Measurements from ENCODE around the gene OR2J1.

Gene OR2J1

DNA sequence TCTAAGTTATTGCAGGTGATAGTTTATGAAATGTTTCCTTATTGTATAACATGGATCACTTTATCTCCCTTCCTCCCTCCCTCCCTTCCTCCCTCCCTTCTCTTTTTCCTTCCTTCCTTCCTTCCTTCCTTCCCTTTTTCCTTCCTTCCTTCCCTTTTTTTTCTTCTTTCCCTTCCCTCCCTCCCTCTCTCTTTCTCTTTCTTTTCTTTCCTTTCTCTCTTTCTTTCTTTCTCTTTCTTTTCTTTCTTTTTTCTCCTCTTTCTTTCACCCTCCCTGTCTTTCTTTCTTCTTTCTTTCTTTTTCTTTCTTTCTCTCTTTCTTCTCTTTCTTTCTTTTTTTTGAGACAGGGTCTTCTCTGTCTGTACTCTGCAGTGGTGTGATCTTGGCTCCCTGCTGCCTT, 18.0 kb upstream of the OR2J1 start:
- Histone ChIP-seq H3K4ac (ENCODE audit: low read length) (no peak overlapping the region), H3K79me1 (ENCODE audit: low read depth, low read length) (no peaks in the 10 kb centered on the region), H2AK5ac (ENCODE audit: low read depth, low read length) (no peak overlapping the region), H4K8ac (ENCODE audit: low read depth, low read length) (no peak overlapping the region), H2BK12ac (ENCODE audit: low read length) (no peak overlapping the region), H2AFZ (ENCODE audit: low read length) (no peak overlapping the region), H3K4me1 (ENCODE audit: control insufficient read depth in 2 of 2, insufficient read depth in 1 of 2, low read depth in 1 of 2, low read length in 2 of 2) (no peaks in the 10 kb centered on the region), H3K18ac (ENCODE audit: low read length) (no peak overlapping the region), H3K4me3 (ENCODE audit: low read length in 2 of 2) (no peak overlapping the region), H3K9ac (ENCODE audit: low read depth, low read length, poor library complexity) (no peak overlapping the region), H3K27ac (replicated peaks; ENCODE audit: low read length) (no peak overlapping the region), H3K36me3 (replicated peaks in 1 of 2; ENCODE audit: control insufficient read depth in 2 of 2, insufficient read depth in 2 of 2, low read length in 2 of 2) (no peaks in the 10 kb centered on the region), H3K14ac (ENCODE audit: low read length) (no peak overlapping the region), H3K27me3 (ENCODE audit: control insufficient read depth in 3 of 3, insufficient read depth in 3 of 3, low read depth in 1 of 3, low read length in 3 of 3) (no peaks in the 10 kb centered on the region), H2BK120ac (ENCODE audit: low read depth, low read length) (no peak overlapping the region), H4K91ac (ENCODE audit: low read depth, low read length, poor library complexity) (no peak overlapping the region), H3K9me3 (replicated peaks in 1 of 2; ENCODE audit: control insufficient read depth in 2 of 2, insufficient read depth in 1 of 2, low read depth in 1 of 2, low read length in 2 of 2) (no peaks in the 10 kb centered on the region), H3K23ac (ENCODE audit: low read depth, low read length, poor library complexity) (no peak overlapping the region), H2BK15ac (ENCODE audit: low read length) (no peak overlapping the region), H2BK5ac (ENCODE audit: low read length) (no peak overlapping the region), H3K4me2 (ENCODE audit: insufficient read depth, low read length, poor library complexity, severe bottlenecking) (no peak overlapping the region)
- no peak for DNase-seq (ENCODE audit: low spot score)

DNA sequence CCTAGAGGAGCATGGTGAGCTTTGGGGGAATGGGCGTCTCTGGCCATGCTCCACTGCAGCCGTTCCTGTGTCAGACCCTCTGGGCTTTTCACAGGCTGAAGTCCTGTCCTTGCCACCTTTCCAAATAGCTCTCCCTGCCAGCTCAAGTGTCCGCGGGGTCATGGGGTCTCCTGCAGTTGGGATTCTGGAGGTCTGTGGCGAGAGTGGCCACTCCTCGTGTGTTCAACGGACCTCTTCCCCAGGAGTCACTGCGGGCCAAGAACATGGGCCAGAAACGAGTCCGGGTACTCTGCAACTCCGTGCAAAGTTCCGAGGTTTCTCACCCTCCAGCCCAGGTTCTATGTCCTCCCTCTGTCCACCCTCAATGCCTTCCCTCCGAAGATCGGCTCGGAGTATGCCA, 16.8 kb upstream of the OR2J1 start:
- Histone ChIP-seq H3K79me1 (ENCODE audit: low read depth, low read length) (no peaks in the 10 kb centered on the region), H3K14ac (ENCODE audit: low read length) (no peak overlapping the region), H3K4me2 (ENCODE audit: insufficient read depth, low read length, poor library complexity, severe bottlenecking) (no peak overlapping the region), H3K27me3 (ENCODE audit: control insufficient read depth in 3 of 3, insufficient read depth in 3 of 3, low read depth in 1 of 3, low read length in 3 of 3) (no peaks in the 10 kb centered on the region), H4K8ac (ENCODE audit: low read depth, low read length) (no peak overlapping the region), H3K4ac (ENCODE audit: low read length) (no peak overlapping the region), H2BK120ac (ENCODE audit: low read depth, low read length) (no peak overlapping the region), H3K36me3 (replicated peaks in 1 of 2; ENCODE audit: control insufficient read depth in 2 of 2, insufficient read depth in 2 of 2, low read length in 2 of 2) (no peaks in the 10 kb centered on the region), H2BK15ac (ENCODE audit: low read length) (no peak overlapping the region), H3K23ac (ENCODE audit: low read depth, low read length, poor library complexity) (no peak overlapping the region), H2AK5ac (ENCODE audit: low read depth, low read length) (no peak overlapping the region), H3K4me1 (ENCODE audit: control insufficient read depth in 2 of 2, insufficient read depth in 1 of 2, low read depth in 1 of 2, low read length in 2 of 2) (no peaks in the 10 kb centered on the region), H3K9me3 (replicated peaks in 1 of 2; ENCODE audit: control insufficient read depth in 2 of 2, insufficient read depth in 1 of 2, low read depth in 1 of 2, low read length in 2 of 2) (no peaks in the 10 kb centered on the region), H2BK5ac (ENCODE audit: low read length) (no peak overlapping the region), H3K4me3 (ENCODE audit: low read length in 2 of 2) (no peak overlapping the region), H2AFZ (ENCODE audit: low read length) (no peak overlapping the region), H4K91ac (ENCODE audit: low read depth, low read length, poor library complexity) (no peak overlapping the region), H3K27ac (replicated peaks; ENCODE audit: low read length) (no peak overlapping the region), H2BK12ac (ENCODE audit: low read length) (no peak overlapping the region), H3K18ac (ENCODE audit: low read length) (no peak overlapping the region), H3K9ac (ENCODE audit: low read depth, low read length, poor library complexity) (no peak overlapping the region)
- DNase-seq (ENCODE audit: low spot score): no peak
- WGBS, 2 donors (ENCODE audit: extremely low coverage in 2 of 2, insufficient read length in 2 of 2, insufficient replicate concordance in 1 of 2): no CpG with 5 or more reads among the region's 15 CpGs

DNA sequence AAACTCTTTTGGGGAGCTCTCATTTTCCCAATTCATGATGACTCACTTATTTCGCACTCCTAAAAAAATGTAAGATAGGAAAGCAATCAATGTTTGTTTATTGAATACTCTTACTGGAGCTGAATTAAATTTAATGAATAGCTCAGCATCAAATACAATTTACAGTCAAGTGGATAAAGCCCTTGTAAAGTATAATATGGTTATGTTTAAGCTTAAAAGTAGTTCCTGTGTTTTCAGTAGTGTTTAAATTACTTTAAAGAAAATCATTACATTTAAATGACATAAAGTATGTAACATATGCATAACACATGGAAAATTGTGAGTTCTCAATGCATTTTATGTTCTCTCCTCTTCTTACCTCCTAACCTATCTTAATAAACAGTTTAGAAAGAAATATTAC, 12.1 kb upstream of the OR2J1 start, which contains the start of gene OR2B3:
Gene OR2B3 (minus strand): TSS at position 101 of the 400 bp plus-strand sequence. CDS start 65 bp downstream, at position 36.
- Histone ChIP-seq H2BK15ac (ENCODE audit: low read length) (no peak within 1 kb of the TSS), H3K4me2 (ENCODE audit: insufficient read depth, low read length, poor library complexity, severe bottlenecking) (no peak within 1 kb of the TSS), H3K9ac (ENCODE audit: low read depth, low read length, poor library complexity) (no peak within 1 kb of the TSS), H2BK12ac (ENCODE audit: low read length) (no peak within 1 kb of the TSS), H3K18ac (ENCODE audit: low read length) (no peak within 1 kb of the TSS), H3K27me3 (ENCODE audit: control insufficient read depth in 3 of 3, insufficient read depth in 3 of 3, low read depth in 1 of 3, low read length in 3 of 3) (no peaks in the 10 kb centered on the region), H2AFZ (ENCODE audit: low read length) (no peak within 1 kb of the TSS), H3K4me3 (ENCODE audit: low read length in 2 of 2) (no peak within 1 kb of the TSS), H3K36me3 (replicated peaks in 1 of 2; ENCODE audit: control insufficient read depth in 2 of 2, insufficient read depth in 2 of 2, low read length in 2 of 2) (no peaks in the 10 kb centered on the region), H3K14ac (ENCODE audit: low read length) (no peak within 1 kb of the TSS), H2BK5ac (ENCODE audit: low read length) (no peak within 1 kb of the TSS), H3K9me3 (replicated peaks in 1 of 2; ENCODE audit: control insufficient read depth in 2 of 2, insufficient read depth in 1 of 2, low read depth in 1 of 2, low read length in 2 of 2) (no peaks in the 10 kb centered on the region), H3K23ac (ENCODE audit: low read depth, low read length, poor library complexity) (no peak within 1 kb of the TSS), H4K91ac (ENCODE audit: low read depth, low read length, poor library complexity) (no peak within 1 kb of the TSS), H3K27ac (replicated peaks; ENCODE audit: low read length) (no peak within 1 kb of the TSS), H3K4me1 (ENCODE audit: control insufficient read depth in 2 of 2, insufficient read depth in 1 of 2, low read depth in 1 of 2, low read length in 2 of 2) (no peaks in the 10 kb centered on the region), H3K4ac (ENCODE audit: low read length) (no peak within 1 kb of the TSS), H2AK5ac (ENCODE audit: low read depth, low read length) (no peak within 1 kb of the TSS), H4K8ac (ENCODE audit: low read depth, low read length) (no peak within 1 kb of the TSS), H2BK120ac (ENCODE audit: low read depth, low read length) (no peak within 1 kb of the TSS), H3K79me1 (ENCODE audit: low read depth, low read length) (no peaks in the 10 kb centered on the region)
- DNase-seq (ENCODE audit: low spot score): no peak
- WGBS, 2 donors (ENCODE audit: extremely low coverage in 2 of 2, insufficient read length in 2 of 2, insufficient replicate concordance in 1 of 2): no CpG with 5 or more reads among the region's 1 CpG

DNA sequence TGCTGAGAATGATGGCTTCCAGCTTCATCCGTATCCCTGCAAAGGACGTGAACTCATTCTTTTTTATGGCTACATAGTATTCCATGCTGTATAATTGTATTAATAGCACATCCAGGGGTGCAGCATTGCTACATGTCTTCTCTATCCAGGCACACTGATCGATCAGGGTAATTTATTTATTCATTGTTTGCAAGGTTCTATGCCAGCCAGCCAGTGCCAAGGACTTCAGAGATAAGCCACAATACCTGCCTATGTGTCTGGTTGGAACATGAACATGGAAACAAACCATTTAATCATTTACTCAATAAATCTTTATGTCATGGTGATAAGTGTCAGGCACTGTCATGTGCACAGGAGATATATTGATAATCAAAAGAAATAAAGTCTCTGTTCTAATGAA, 6.3 kb upstream of the OR2J1 start:
- Histone ChIP-seq H3K4ac (ENCODE audit: low read length) (no peak overlapping the region), H2BK5ac (ENCODE audit: low read length) (no peak overlapping the region), H4K8ac (ENCODE audit: low read depth, low read length) (no peak overlapping the region), H3K27me3 (ENCODE audit: control insufficient read depth in 3 of 3, insufficient read depth in 3 of 3, low read depth in 1 of 3, low read length in 3 of 3) (no peaks in the 10 kb centered on the region), H3K36me3 (replicated peaks in 1 of 2; ENCODE audit: control insufficient read depth in 2 of 2, insufficient read depth in 2 of 2, low read length in 2 of 2) (no peaks in the 10 kb centered on the region), H4K91ac (ENCODE audit: low read depth, low read length, poor library complexity) (no peak overlapping the region), H3K27ac (replicated peaks; ENCODE audit: low read length) (no peak overlapping the region), H3K4me2 (ENCODE audit: insufficient read depth, low read length, poor library complexity, severe bottlenecking) (no peak overlapping the region), H3K9me3 (replicated peaks in 1 of 2; ENCODE audit: control insufficient read depth in 2 of 2, insufficient read depth in 1 of 2, low read depth in 1 of 2, low read length in 2 of 2) (no peaks in the 10 kb centered on the region), H3K9ac (ENCODE audit: low read depth, low read length, poor library complexity) (no peak overlapping the region), H2BK120ac (ENCODE audit: low read depth, low read length) (no peak overlapping the region), H3K4me3 (ENCODE audit: low read length in 2 of 2) (no peak overlapping the region), H3K18ac (ENCODE audit: low read length) (no peak overlapping the region), H2BK15ac (ENCODE audit: low read length) (no peak overlapping the region), H3K23ac (ENCODE audit: low read depth, low read length, poor library complexity) (no peak overlapping the region), H3K4me1 (ENCODE audit: control insufficient read depth in 2 of 2, insufficient read depth in 1 of 2, low read depth in 1 of 2, low read length in 2 of 2) (no peaks in the 10 kb centered on the region), H2BK12ac (ENCODE audit: low read length) (no peak overlapping the region), H3K14ac (ENCODE audit: low read length) (no peak overlapping the region), H3K79me1 (ENCODE audit: low read depth, low read length) (no peaks in the 10 kb centered on the region), H2AFZ (ENCODE audit: low read length) (no peak overlapping the region), H2AK5ac (ENCODE audit: low read depth, low read length) (no peak overlapping the region)
- WGBS, 2 donors (ENCODE audit: extremely low coverage in 2 of 2, insufficient read length in 2 of 2, insufficient replicate concordance in 1 of 2): no CpG with 5 or more reads among the region's 3 CpGs
- no peak for DNase-seq (ENCODE audit: low spot score)

Measured in neuronal stem cell (in vitro differentiated cells).